Inflammatory macrophage (primary cell): Measurements from ENCODE around the gene IKZF2.

Experiments used
- DNase-seq, 2 donors: peaks; one replicate each; pipeline ENCODE4 v3.0.0-alpha.2; 2020 to 2022

Gene IKZF2

DNA sequence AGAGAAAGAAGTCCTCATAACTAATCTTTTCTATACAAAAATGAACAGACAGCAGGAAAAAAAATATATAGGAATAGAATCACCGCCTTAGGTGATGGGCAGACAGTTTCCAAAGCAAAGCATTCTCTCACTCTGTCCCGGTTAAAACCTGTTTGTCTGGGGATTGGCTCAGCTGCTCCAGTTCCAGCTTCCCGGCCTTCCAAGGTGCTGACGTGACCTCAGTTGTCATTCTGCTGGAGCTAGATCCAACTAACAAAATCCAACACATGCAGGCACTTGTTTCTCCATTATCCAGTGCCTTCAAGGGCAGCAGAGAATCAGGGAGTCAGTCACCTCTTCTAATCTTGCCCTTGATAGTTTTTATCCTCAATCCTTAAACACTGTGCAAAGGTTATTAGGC, 52.8 kb downstream of the IKZF2 start:
- no peak for DNase-seq

DNA sequence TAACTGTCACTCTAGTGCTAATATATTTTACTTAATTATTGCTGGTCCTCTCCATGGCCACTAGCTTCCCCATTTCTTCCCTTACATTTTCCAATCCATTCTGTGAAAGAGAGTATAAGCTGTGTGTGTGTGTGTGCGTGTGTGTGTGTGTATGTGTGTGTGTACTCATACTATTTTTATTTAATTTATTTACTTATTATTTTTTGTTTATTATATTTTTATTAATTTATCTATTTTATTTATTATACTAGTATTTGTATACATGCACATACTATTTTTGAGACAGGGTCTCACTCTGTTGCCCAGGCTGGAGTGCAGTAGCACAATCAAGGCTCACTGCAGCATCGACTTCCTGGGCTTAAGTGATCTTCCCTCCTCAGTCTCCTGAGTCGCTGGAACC, 59.6 kb downstream of the IKZF2 start:
- no peak for DNase-seq

DNA sequence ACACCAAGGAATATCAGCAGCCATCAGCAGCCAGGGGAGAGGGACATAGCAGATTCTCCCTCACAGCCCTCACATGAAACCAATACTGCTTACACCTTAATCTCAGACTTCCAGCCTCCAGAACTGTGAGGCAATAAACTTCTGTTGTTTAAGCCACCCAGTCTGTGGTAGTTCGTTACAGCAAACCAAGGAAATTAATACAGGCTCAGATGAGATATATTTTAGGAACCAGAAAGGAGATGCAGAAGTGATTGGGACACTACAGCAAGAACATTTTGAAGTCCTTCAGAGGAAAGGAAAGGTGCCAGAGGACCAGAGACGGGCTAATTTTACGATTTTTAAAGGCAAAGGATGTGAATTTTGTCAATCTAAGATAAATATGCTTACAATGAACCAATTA, 60.6 kb downstream of the IKZF2 start:
- DNase-seq = no peak

DNA sequence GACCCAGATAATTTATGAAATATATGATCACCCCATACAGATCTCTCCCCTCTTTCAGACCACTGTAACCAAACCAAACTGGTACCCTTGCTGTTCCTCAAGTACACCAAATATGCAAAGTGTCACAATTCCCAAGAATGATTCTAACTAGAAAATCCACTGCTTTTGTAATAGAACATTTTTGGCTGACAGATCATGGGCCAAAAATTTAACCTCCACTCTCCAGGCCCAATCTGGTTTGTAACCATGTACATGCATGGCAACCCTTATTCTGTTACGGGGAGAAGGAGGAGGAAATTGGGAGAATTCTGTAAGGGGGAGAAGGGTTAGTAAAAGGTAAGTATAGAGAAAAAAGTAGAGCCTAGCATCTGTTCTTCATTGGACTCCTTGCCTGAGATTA, 62.0 kb downstream of the IKZF2 start:
- DNase-seq = no peak

DNA sequence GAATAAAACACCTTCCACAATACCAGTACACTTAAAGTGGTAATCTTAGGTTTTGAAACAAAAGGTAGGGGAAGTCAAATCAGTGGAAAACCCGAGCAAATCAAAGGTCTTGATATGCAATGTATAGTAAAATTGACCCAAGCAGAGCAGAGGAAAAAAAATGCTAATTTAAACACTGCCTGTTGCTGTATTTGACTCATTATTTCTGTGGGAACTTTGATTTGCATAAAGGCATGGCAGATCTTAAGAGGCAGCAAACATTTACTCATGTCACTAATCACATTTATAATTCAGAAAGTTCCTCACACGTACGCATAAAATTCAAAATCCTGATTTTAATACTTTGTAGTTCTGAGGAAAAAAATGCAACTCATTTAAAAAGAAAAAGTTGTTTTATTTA, 64.4 kb downstream of the IKZF2 start:
- DNase-seq = no peak

DNA sequence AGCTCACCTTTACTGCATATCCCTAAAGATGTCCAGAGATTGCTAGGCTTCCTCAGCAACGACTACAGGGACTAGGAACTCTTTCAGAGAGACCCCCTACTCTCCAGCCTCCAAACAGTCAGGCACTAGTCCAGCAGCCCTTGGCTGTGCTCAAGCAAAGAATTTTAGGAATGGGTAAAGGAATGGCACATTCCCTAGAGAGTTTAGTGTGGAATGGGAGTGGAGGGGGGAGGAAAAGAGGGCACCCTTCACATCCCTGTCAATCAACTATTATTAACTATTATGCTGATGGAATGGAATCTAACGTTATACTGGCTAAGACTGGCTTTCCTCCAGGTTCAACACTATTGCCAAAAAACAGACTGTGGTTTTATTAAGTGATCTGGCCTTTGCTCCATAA, 64.8 kb downstream of the IKZF2 start:
- no peak for DNase-seq

DNA sequence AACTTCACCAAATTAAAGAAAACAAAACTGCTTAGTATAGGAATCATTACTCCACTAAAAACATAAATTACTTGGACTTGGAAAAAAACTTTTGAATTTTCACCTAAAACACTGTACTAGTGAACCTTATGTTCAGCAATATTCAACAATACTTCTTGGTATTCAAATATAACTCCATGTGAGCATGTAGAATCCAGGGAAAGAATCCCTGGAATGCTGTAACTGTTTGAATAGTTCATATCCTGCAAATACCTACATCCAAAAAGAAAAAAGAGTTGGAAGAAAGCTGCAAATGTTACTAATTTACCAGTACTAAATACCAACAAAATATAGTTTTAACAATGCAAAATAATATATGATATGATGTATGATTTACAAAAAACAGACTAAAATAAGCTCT, 65.4 kb downstream of the IKZF2 start:
- DNase-seq = no peak

DNA sequence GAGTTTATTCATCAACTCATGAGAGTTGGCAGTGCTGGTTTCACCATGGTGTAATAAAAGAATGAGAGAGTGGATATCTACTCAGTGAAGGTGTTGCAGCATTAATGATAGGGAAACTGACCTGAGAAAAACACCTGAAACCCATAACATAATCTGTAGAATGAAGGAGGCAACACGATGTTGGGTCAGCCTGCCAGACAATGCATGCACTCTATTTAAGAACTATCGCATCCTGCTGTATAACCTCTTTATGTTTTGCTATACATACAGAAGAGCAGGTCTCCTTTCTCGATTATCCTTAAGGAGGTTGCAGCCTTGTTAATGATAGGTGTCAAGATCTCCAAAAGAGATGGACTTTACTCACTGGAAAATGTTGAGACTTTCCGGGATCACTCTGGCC, 65.9 kb downstream of the IKZF2 start:
- no peak for DNase-seq

DNA sequence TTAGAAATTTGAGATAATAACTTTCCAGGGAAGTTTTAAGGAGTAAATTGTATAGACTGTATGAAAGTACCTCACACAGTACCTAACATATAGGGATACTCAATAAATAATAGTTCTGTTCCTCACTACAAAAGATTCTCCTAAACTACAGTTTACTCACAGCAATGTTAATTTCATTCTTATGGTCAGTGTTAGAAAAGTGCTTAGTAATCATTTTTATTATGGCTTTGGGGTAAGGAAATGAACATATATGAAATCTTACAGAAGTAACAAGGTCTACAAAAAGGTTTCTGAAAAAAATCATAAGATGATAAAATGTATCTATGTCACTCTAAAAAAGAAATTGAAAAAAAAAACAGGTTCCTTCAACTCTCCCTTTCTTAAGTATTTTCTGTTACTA, 67.2 kb downstream of the IKZF2 start:
- no peak for DNase-seq

DNA sequence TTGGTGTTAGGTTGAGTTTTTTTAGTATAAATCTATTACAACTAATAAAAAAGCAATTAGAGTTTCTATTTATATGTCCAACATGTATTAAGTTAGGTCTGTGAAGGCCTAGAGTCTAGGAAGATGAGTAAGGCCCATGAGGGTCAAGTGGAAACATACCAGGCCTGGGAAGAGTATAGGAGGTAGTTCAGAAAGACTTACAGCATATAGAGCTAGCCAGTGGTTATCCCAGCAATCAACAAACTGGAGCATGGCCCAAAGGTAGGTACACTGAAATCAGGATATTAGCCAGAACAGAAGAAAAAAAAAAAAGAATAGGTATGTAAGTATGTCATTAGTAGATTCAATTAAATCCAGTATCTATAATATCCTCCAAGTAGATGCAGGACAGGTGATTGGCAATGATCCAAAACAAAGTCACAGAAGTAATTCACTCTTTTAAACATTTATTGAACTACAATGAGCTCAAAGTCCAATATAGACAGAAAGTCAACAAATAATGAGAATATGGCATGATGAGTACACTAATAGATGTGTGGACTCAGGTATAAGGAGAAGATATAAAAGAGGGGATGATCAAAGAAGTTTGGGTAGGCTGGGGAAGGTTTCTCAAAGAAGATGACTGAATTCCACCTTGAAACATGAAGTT, 70.3 kb downstream of the IKZF2 start:
- no peak for DNase-seq

DNA sequence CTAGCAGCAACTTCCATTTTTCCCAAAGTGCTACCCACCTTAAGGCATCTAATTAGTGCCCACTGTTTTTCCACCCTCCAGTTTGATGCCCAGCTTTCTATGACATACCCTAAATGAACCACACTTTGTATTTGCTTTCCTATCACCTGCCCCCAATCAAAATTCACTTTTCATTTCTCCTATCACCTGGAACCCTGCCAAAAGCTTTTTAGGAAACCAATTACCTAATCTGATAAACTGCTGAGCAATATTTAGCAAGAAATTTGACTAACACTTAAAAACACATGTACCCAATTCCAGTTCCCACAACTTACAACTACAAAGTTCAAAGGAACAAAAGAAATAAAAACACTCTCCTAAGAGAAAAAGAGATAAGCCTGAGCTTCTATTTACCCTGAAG, 71.7 kb downstream of the IKZF2 start:
- DNase-seq = no peak

DNA sequence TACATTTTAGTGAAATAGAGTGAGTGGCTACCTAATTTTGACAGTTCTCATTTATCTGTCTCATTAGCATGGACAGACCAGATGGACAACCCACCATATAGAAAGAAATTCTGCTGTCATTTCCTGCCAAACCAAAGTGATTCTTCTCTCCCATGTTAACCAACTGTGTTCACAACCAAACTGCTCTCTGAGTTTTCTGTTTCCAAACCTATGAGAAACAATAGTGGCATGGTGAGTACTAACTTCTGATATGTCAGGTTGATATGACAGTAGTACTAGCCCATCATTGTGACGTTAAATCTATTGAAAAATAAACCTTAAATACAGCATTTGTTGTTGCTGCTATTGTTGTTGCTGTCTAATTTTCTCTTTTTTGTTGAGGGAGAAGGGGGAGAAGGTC, 72.7 kb downstream of the IKZF2 start:
- no peak for DNase-seq

DNA sequence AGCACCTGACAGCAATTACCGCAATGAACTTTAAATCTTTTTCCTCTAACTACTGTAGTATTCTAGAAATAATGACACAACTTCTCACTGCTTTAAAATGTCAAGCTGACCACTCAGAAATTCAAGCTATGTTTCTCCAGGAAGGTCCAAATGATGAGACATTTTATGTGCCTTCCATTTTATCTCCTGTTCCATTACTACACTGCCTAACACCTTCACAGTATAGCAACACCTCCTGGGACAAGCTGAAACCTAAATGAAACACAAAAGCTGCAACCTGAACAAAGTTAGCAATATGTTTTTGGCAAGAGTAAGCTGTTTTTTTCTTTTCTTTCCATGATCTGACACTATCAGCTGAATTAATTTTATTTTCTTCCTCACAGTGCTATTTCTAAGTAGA, 81.9 kb downstream of the IKZF2 start:
- DNase-seq = no peak

DNA sequence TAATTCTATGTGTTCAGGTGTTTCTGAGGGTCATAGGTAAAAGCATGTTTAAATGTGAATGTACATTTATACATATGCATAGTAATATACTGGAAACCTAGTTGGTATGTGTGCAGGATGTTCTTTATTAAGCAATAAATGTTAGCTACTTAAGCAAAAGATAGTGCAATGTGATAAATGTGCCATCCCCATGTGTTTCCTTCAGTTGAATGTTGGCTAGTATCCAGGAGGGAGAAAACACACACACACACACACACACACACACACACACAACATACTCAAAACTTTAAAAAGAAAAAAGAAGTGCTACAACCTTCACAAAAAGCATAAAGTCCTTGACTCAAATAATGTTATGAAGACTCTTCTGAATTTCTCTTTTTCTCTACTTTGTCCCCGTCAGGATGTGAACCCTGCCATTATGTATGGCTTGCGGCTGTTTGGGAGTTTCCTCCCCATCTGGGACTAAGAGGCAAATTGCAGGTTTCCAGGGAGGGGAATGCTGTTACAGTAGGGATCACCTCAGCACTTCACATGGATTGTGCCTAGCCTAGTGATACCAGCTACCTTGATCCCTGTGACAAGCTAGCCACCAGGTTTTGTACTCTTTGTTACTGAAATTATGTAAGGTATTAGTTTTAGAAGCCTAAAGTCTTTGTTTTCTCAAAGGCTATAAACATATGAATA, 82.6 kb downstream of the IKZF2 start:
- DNase-seq = no peak

DNA sequence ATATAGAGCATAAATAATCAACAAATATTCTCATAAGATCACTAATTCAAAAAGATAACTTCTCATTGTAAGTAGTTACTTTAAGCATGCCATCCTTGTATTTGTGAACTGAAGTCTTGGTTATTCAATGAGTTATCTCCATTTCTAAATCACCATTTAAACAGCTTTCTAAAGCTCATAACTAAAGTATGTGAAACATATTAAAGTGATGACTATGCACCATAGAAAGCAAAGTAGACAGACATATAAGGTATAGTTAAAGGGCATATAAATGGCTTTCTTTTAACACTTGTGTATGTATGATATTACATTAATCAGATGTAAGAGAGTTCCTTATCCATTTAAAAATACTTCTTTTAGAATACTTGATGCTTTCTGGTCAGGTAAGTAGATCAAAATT, 83.5 kb downstream of the IKZF2 start:
- no peak for DNase-seq

DNA sequence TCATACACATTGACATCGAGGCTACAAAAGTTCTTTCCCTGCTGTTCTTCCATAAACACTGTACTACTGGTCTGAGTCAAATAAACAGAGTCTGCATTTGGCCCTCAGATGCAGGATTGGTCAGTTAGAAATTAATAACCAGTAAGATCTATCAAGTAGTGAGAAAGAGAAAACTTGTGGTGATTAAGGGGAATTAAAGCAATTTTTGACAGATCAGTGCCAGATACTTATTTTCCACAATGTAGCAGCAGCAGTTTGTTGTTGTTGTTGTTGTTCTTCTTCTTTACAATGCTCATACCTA, 85.0 kb downstream of the IKZF2 start:
- DNase-seq = no peak

DNA sequence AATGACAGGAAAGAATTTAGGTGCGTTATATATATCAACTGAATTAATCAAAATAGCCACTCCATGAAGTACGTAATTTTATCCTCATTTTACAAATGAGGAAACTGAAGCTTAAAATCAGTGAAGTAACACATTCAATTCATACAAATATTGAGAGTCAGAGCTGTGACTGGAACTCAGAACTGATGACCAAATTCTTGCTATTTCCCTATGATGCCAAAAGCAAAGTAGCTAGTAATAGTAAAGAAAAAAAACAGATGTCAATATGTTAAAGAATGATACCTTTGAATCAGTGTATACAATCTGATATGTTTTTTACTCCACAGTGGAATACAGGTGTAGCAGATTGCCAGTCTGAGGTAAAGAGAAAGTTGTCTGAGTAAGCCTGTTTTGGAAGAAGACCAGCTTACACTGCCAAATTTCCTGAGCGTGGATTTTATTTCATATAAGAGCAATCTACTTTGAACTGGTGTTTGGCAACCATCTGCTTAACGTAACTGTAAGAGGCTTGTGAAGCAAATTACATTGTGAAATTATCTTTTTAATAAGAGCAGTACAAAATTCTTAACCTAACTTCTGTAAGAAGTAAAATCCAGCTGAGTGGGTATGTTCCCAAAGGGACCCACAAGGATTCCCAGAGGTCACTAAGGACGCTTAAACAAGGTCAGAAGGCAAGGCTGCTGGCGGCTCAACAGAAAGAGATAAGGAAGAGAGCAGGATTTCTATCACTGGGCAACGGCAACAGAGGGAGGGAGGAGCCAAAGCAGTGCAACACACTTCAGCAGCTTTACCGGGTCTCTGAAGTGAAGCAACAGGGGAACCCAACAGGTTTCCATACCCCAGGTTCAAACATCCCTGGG, 85.6 kb downstream of the IKZF2 start:
- DNase-seq = no peak

DNA sequence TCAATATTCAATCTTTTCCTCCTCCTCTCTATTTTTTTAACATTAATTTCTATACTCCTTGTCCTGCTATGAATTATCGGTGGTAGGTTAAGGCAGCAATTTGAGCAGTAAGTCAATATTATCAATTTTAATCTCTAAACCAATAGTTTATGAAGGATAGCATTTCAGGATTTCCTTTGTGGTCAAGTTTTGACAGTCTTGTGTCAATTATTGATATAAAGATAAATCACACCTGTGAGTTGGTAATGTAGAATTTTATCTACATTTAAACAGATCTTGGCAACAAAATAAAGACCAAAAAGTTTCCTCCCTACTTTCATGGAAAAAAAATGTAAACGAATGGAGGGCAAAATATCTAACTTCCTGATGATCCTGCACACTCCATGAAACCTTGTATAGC, 87.3 kb downstream of the IKZF2 start:
- DNase-seq = no peak

DNA sequence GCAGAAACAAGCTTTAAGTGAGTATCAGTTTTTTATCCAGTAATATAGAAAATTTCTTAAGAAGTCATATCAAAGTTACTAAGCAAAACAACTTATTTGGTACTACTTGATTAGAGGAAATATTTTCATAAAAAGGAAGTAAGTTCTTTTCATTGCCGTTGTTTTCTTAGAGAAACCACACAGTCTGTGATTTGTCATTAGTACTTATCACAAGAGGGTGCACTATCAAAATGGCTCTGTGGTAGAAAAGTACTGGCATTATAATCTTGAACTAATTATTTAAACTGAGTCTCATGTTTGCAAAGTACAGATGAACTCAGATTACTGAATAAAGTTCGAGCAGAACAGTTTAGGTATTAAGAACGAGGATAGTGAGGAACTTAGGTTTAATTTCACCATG, 93.4 kb downstream of the IKZF2 start:
- DNase-seq = no peak

DNA sequence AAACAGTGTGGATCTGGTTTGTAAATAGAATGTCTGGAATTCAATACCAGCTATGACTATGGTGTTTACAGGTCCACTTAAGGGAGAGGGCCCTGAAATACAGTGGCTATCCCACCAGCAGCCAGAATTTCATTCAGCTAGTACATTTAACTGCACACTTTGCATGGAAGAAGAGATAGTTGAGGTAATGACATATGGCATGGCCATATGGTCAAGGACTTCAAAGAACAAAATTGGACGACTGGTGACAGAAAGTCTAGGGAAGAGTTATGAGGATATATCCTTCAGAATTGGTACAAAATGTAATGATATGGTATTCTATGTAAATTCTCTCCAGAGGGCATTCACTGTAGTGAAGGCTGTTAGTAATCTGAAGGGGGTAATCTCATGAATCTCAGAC, 105.0 kb downstream of the IKZF2 start:
- no peak for DNase-seq

DNA sequence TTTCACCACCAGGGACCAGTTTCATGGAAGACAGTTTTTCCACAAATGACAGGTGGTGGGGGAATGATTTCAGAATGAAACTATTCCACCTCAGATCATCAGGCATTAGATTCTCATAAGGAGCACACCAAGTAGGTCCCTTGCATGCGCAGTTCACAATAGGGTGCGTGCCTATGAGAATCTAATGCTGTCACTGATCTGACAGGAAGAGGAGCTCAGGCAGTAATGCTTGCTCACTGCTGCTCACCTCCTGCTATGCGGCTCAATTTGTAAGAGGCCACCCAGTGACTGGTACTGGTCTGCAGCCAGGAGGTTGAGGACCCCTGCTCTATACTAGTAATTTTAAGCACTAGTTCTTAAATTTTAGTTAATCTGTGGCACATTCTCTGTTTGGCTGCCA, 107.8 kb downstream of the IKZF2 start:
- DNase-seq = no peak

DNA sequence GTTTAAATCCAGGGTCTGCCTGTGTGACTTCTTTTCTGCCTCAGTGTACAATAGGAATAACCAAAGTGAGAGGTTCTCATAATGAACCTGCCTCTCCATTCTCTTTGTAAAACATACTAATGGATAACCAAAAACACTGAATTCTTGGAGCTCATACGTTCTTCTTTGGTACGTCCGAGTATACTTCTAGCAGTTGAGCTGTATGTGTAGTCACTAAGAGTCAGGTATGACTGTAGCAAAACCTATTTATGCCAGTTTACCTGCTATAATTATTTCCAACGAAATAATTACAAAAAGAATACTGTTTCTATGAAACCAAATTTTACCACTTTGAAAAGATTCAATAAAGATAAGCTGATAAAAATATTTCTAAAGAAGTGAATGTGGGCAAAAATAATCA, 109.2 kb downstream of the IKZF2 start:
- DNase-seq = no peak

DNA sequence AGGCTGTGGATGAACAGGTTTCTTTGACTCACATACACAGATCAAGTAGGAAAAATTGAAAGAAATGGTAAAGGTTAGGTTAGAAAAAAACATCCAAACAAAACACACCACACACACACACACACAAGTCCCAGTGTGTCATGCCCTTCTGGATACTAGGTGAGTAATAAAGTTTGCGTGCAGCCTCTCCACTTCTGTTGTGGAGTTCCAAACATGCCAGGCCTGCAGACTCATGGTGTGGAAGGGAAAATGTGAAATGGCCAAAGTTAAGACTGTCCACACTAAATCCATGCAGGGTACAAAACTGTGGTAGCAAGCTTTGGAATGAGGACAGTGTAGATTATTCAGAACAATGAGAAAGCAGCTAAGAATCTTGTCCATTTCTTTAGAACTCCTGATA, 114.6 kb downstream of the IKZF2 start:
- no peak for DNase-seq

DNA sequence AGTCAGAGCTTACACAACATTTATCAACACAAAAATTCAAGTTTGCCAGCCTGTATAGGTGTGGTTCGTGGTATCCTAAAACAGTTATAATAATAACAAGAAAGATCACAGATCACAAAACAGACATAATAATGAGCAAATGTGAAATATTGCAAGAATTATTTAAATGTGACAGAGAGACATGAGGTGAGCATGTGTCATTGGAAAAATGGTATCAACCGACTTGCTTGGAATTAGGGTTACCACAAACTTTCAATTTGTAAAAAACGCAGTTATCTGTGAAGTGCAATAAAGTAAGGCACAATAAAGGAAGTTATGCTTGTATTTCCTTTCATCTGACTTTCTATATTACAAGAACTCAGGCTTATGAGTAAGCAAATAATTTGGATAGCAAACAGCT, 116.8 kb downstream of the IKZF2 start:
- DNase-seq = no peak
